ENCODE data around the gene GIMAP7.
"Not testable (repeated sequence)": the region's sequence is repeated elsewhere in the genome, so short reads cannot be mapped to it uniquely, and the experiment has no call there.

The GIMAP7 gene

DNA sequence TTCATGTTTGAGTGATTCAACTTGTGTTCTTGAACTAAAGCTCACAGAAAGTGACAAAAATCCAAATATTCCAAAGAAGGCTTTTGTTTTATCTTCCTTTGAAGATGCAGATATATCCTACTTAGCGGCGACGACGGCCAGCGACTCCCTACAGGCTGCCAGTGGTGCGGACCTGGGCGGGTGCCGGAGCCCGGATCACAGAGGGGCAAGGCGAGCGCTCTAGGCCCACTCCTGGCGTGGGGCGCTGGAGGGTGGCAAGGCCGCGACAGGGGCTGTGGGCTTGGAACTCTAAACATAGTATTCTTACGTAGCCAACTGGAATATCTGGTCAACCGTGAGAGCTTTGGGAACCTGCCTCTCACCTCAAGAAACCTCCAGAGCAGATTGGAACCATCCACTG is 914 bp upstream of the GIMAP7 start:
- DNase-seq (ENCODE audit: low read depth), result no peak

DNA sequence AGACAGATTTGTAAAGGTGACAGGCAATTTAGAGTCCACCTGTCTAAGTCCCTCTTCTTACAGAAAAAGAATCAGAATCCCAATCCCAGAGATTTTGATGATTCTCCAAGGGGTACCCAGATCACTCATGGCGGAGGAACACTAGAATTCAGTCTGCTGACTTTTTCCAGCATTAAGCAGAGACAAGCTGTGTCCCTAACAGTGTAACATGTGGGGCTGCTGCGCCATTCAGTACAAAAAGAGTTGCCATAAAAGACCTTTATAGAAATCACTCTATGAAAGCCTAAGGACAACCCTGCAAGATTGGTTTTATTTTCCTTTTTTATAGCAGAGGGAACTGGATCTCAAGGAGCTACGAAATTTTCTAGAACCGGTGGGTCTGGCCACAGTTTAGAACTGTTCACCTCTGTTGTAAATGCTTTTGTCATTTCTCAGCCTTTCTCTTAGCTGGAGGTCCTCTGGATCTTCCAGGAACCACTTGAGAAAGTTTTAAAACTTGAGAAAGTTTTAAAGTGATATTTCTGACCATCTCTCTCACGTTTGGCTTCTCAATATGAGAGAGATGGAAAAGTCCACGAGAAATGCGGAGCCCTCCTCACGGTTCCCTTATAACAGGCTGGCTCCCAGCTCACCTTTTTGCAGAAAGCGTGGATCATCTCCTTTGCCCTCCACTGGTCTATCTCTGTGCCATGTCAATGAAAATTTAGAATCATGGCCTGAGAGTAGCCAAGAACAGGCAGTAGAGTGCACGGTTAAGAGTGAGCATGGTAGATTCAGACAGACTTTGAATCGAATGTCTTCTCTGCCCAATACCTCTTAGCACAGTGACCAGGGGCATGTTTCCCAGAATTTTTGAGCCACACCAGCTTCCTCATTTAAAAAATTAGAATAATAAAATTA is 826 bp downstream of the GIMAP7 start:
- DNase-seq (ENCODE audit: low read depth), result no peak

DNA sequence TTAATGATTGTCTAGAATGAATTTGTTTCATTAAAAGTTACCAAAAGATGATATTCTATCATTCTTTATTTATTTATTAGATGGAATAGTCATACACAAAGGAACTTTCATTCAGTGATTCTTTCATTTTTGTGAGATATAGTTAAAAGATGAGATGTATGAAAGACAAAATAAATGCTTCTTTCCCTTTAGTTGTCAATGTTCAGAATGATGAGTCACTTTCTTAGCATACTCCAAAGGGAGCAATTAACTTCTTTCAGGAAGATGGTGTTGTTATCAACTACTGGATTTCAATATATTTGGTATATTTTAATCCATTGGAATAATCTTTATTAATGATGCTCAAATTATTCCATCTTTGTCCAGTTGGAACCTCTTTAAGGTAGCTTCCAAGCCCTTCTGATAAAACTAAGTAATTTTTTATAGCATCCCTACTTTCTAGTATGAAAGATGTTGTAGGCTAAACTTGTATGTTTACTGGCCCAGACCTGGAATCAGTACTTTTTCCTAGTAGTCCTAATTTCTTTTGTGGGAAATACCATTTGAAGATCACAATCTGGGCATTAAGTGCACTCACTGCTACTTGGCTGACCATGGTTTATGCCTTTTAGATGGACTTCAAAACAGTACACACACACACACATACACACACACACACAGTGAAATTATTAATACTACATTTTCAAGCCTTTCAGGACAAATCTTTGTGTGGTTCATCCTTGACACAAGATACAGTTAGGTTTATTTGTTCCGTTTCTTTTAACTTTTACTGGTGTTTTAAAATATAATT is 2.5 kb downstream of the GIMAP7 start:
- DNase-seq (ENCODE audit: low read depth), result no peak

DNA sequence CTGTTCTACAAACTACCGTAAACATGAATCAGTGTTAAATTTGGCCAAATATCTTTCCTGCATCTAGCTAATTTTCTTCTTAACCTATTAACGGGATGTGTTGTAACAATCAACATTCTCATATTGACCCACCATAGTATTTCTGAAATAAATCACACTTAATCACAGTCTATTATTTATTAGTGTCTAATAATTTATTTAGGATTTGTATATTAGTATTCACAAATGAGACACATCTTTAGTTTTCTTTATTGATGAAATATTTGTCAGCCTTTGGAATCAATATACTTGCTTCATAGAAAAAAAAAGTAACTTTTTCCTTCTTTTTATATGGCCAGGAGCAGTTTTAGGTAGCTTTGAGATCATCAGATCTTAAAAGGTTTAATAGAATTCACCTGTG is 4.6 kb downstream of the GIMAP7 start:
- DNase-seq (ENCODE audit: low read depth), result no peak

DNA sequence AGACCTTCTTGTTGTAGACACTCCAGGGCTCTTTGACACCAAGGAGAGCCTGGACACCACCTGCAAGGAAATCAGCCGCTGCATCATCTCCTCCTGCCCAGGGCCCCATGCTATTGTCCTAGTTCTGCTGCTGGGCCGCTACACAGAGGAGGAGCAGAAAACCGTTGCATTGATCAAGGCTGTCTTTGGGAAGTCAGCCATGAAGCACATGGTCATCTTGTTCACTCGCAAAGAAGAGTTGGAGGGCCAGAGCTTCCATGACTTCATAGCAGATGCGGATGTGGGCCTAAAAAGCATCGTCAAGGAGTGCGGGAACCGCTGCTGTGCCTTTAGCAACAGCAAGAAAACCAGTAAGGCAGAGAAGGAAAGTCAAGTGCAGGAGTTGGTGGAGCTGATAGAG is 5.5 kb downstream of the GIMAP7 start:
- DNase-seq (ENCODE audit: low read depth), result no peak

DNA sequence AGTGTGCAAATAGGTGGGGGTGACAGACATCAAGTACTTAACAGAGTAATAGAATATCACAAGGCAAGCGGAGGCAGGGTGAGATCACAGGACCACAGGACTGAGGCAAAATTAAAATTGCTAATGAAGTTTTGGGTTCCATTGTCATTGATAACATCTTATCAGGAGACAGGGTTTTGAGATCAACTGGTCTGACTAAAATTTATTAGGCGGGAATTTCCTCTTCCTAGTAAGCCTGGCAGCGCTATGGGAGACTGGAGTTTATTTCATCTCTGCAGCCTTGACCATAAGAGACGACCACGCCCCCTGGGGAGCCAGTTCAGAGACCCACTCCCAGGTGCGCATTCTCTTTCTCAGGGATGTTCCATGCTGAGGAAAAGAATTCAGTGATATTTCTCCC is 8.3 kb downstream of the GIMAP7 start:
- DNase-seq (ENCODE audit: low read depth), result not testable (repeated sequence)

DNA sequence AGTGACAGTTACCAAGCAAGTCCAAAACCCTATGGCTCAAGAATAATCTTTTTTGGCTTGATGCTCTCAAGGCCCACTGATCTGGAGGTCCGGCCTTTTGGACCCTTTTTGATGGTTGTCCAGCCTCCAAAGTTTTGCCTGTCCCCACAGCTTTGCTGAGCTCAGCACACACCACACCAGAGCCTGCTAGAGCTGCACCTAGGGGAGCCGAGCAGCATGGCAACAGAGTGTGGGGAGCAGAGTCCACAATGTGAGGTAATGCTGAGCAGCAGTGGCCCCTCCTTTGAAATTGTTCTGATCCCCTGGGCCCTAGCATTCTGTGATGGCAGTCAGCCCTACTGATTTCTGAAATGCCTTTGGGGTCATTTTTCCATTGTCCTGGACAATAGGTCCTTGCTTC is 9.3 kb downstream of the GIMAP7 start:
- no peak for DNase-seq (ENCODE audit: low read depth)

DNA sequence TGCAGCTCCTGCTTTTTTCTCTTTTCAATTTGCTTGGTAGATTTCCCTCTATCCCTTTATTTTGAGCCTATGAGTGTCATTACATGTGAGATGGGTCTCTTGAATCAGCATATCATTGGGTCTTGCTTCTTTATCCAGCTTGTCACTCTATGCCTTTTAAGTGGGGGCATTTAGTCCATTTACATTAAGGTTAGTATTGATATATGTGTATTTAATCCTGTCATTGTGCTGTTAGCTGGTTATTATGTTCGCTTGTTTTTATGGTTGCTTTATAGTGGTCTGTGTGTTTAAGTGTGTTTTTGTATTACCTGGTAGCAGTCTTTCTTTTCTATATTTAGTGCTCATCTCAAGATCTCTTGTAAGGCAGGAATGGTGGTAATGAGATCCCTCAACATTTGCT is 17.0 kb downstream of the GIMAP7 start:
- DNase-seq (ENCODE audit: low read depth), result no peak

DNA sequence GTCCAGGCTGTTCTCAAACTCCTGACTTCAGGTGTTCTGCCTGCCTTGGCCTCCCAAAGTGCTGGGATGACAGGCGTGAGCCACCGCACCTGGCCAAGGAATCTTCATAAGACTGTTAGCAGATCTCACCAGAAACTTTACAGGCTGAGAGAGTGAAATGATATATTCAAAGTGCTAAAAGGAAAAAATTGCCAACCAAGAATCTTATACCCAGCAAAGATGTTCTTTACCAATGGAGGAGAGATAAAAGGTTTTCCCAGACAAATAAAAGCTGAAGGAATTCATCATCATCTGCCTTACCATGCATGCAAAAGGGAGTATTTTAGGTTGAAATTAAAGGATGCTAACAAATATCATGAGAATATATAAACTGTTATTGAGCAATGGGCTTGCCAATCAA is 23.6 kb downstream of the GIMAP7 start:
- no peak for DNase-seq (ENCODE audit: low read depth)

DNA sequence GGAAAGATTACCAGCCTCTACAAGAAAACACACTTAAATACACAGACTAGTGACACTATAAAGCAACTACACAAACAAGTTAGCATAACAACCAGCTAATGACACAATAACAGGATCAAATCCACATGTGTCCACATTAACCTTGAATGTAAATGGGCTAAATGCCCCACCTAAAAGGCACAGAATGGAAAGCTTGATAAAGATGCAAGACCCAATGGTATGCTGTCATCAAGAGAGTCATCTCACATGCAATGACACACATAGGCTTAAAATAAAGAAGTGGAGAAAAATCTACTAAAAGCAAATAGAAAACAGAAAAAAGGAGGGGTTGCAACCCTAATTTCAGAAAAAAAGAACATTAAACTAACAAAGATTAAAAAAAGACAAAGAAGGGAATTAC is 38.5 kb downstream of the GIMAP7 start:
- DNase-seq (ENCODE audit: low read depth), result no peak

DNA sequence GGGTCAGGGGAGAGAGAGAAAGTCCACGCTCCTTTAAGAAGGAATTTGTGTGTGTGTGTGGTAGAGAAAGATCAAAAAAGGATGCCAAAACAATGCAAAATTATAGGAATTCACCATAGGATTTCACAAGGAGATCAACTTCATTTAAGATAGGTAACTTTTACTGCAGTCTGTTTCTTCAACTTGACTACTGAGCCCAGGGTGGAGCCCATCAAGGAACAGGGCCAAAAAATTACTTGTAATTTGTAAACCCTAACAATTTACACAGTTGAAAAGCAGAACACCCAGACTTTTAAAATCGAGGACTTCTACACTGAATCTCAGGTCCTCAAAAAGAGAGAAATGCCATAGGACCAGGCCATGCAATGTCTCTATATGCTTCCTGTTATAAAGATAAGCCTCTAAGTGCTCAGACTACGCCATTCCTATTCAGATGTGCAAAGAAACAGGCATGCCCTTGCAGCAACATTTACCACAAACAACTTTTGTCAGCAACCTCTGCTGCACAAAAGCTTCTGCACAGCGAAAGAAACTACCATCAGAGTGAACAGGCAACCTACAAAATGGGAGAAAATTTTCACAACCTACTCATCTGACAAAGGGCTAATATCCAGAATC is 42.0 kb downstream of the GIMAP7 start:
- DNase-seq (ENCODE audit: low read depth), result no peak

DNA sequence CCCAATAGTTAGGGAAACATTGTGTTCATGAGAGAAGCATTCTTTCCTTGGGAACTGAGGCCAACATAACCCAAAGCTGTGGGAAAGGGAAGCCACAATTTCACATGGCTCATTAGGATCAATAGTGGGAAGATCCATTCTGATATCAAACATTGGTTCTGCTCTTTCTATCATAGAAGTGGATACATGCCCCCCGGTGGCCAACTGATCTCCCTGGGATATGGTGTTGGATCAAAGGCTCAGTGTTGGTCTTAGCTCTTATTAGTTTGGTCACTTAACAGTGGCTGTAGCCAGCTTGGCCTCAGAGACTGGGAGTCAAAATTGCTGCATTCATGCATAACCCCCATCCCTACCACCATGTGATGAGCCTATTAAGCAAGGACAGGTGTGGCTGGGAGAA is 45.8 kb downstream of the GIMAP7 start:
- no peak for DNase-seq (ENCODE audit: low read depth)

DNA sequence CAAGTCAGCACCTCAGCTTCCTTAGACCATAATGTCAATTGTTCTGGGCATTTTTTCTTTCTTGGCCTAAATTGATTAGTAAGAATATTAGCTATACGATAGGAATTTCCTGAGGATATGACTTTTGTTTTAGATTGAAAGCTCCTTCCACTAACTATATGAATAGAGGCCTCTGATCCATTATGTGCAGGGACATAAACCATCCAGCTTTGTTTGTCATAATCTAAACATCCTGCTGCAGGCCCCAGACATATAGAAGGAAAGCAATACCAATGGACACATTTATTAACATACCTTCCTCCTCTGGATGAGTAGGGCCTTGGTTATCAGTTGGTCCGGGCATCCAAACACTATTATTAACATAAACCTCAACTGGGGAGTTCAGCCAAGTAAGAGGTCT is 48.2 kb downstream of the GIMAP7 start:
- DNase-seq (ENCODE audit: low read depth), result no peak

DNA sequence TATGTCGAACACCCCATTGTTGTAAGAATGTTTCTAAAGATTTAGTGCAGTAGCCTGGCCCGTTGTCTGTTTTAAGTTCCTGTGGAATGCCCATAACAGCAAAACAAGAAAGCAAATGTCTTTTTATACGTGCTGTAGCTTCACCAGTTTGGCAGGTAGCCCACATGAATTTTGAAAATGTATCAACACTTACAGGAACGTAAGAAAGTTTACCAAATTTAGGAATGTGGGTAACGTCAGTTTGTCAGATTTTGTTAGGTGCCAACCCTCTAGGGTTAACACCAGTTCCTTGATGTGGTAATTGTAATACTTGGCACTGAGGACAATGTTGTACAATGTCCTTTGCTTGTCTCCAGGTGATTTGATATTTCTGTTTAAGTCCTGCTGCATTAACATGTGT is 49.3 kb downstream of the GIMAP7 start:
- DNase-seq (ENCODE audit: low read depth), result no peak

DNA sequence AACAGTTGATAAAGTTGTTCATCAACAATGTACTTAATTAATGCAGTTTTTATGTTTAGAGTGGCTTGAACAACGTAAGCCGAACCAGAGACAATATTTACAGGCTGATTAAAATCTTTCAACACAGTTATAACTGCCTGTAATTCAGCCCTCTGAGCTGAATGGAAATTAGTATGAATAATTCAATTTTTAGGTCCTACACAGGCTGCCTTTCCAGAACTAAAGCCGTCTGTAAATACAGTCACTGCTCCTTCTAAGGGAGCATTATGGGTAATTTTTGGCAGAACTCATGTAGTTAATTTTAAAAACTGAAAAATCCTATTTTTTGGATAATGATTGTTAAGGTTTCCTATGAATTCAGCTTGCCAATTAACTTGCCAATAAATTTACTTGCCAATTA is 49.9 kb downstream of the GIMAP7 start:
- DNase-seq (ENCODE audit: low read depth), result no peak

DNA sequence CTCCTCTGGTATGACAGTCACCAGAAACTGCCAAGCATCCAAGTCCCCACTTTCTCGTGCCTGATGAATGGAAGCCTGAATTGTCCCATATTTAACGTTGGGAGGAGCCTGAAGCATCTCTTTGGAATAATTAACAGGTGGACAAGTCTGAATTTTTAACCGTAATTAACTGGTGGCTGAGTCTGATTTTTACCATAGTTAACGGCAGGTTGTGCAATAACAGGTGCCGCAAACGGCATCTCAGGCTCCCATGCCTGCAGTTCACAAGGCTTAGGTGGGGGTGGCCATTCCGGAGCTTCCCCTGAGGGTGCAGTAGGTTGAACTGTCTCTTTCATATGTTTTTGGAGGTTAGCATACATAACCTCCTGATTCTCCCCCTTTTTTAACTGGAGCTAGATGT is 50.6 kb downstream of the GIMAP7 start:
- DNase-seq (ENCODE audit: low read depth), result no peak

DNA sequence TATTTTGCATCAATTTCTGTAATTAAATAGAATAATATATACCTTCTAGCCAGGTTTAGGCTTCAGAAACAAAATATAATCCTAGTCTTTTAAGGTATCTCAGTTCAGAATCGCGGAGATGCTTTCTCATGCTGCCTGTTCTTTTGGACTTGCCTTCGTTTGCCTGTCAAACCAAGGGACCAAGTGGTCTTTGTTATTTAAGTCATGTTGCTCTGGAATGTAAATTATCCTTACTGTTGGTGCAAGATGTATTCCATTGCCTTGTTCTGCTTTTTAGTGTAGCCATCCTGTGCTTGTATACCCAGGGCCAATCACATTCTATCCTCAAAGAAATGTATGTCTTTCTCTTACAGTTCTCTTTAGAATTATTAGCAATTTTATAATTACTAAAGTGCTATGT is 51.5 kb downstream of the GIMAP7 start:
- no peak for DNase-seq (ENCODE audit: low read depth)

DNA sequence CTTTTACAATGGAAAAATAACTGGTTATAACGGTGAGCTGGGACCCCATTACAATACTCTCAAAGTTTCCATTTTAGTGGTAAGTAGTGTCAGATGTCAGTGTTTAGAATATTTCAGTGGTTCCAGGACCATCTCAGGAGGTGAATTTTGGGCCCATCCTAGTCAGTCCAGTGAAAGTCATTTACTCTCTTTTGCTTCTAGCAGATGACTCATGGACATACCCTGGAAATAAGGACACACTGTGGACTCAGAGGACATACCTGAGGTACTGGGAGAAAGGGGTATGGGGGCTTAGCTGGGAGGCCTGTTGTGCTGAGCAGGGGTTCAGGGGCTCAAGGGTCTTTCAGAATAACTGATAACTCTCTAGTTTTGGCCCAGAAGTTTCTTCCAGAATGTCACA is 51.9 kb downstream of the GIMAP7 start:
- DNase-seq (ENCODE audit: low read depth), result no peak

DNA sequence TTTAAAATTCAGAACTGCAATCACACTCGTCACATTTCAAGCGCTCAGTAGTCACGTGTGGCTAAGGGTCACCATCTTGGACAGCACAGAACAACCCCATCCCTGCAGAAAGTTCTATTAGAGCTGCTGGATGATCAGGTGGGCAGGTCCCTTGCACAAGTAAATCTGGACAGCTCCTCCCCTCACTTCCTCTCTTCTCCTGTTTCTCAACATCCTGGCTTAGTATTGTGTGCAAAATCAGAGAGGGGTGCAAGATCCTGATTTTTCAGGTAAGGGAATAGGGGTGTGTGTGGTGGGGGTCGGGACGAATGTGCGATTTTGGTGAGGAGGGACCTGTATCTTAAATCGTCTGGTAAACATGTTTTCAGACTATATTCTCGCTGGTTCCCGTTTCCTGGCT is 52.5 kb downstream of the GIMAP7 start, which contains the start of gene GIMAP4:
Gene GIMAP4 (plus strand): TSS at position 222 of the 400 bp plus-strand sequence. CDS start 2,512 bp downstream, outside the sequence.
- no peak for DNase-seq (ENCODE audit: low read depth)

DNA sequence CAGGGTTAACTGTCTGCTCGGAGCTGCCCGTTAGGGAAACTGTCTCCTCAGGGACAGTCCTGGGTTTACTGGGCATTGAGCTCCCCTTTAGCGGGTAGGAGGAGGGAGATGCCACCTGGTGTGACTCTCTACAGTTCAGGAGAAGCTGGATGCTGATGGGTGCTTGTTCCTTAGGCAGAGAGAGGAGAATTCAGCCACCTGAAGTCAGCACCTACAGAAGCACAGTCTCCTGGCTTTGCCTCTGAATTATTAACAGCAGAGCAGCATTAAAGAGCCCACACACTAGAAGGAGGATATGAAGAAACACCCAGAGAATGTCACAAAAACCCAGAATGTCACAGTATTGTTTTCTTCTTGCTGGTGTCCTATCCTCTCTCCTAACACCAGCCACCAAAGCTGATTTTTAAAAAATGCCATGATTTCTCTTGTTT is 53.2 kb downstream of the GIMAP7 start:
- no peak for DNase-seq (ENCODE audit: low read depth)

DNA sequence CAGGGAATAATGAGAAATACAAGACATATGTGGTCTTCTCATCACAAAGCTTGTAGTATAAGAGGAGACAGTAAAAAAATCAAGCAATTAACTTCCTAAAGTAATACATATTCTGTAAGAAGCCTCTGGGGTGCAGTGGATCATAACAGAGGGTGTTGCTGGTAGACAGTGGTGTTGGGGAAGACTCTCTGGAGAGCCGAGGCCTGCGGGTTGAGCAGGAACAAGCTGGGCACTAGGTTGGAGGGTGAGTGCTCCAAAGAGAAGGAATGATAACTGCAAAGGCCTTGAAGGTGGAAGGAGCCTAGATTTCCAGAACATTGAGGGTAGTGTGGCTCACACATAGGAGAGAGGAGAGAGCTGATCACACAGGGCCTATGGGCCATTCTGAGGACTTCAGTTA is 54.0 kb downstream of the GIMAP7 start:
- DNase-seq (ENCODE audit: low read depth), result no peak

DNA sequence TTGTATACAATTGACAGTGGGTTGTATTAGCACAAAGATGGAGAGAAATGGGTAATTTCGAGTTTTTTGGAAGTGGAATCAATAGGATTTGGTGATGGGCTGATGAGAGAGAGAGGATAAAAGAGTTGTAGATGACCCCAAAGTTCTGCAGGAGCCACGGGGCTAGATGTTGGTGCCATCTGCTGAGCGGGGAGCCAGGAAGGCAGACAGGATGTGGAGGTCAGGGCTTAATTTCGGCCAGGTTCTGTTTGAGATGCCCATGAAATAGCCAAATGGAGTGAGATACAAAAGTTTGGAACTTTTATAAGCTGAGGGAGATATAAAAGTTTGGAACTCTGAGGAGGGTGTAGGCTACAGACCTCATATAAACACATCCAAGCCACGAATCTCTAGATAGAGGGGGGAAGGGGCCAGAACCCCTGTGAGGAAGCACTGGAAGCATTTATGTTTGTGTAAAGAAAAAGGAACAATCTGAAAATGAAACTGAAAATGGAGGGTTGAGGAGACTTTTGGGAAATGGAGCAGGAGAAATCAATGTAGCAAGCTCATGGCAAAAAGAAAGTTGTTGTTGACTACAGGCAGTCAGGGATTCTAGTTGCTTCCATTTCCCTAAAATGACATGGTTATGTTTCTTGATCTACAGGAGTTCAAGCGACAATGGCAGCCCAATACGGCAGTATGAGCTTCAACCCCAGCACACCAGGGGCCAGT is 54.7 kb downstream of the GIMAP7 start:
- DNase-seq (ENCODE audit: low read depth), result no peak

Measured in HS-27A (cell line).